Sigmoid colon (tissue), 3 donors: ENCODE measurements around the gene MYL10.

ENCODE experiments used
- POLR2A ChIP-seq, 2 donors: fragments of 450-650 bp; IDR thresholded peaks; one replicate each; pipeline ENCODE4 v1.6.1; 2016; ENCODE audit warnings: antibody characterized with exemption in 2 of 2, mild to moderate bottlenecking in 2 of 2, moderate library complexity in 2 of 2
- TF ChIP-seq, protein P1 (sequence below), 4 experiments: fragments of 450-650 bp in 3 of 4; fragments of 200-600 bp in 1 of 4; IDR thresholded peaks; one replicate each; pipeline ENCODE4 v1.5.1; 2016 to 2019; ENCODE audit warnings: antibody characterized with exemption in 4 of 4, mild to moderate bottlenecking in 3 of 4, moderate library complexity in 2 of 4

DNA sequence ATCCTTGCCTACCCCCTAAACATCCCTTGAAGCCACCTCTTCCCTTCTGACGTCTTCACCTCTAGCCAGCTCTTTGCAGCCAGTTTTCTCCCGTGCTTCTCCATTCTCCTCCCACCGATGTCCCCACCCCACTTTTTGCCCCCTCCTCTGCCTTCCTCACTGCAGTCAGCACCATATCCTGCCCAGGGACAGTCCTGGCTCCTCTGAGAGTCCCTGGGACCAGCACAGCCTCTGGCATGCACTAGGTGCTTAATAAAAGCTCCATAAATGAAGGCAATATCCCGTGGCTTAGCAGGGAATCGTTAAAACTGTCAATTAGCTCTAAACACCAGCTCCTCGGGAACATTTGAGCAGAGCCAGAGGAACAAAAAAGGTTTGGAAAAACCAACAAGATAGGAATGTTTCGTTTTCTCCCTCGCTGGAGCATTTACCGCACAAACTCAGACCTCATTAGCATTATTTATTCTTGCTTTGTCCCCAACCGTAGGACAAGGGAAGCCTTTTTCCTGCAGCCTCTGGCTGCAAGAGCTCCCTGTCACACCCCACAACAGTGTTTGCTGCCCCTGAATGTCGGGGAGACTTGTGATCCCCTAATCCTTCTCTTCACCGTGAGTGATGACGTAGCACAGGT lies 16.1 kb downstream of the MYL10 start:
- TF ChIP-seq, protein P1, sequence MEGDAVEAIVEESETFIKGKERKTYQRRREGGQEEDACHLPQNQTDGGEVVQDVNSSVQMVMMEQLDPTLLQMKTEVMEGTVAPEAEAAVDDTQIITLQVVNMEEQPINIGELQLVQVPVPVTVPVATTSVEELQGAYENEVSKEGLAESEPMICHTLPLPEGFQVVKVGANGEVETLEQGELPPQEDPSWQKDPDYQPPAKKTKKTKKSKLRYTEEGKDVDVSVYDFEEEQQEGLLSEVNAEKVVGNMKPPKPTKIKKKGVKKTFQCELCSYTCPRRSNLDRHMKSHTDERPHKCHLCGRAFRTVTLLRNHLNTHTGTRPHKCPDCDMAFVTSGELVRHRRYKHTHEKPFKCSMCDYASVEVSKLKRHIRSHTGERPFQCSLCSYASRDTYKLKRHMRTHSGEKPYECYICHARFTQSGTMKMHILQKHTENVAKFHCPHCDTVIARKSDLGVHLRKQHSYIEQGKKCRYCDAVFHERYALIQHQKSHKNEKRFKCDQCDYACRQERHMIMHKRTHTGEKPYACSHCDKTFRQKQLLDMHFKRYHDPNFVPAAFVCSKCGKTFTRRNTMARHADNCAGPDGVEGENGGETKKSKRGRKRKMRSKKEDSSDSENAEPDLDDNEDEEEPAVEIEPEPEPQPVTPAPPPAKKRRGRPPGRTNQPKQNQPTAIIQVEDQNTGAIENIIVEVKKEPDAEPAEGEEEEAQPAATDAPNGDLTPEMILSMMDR (IDR thresholded peaks at IDR 0.05) = no peak
- TF ChIP-seq POLR2A (IDR thresholded peaks at IDR 0.05) = no peak
